ENCODE results near the gene RANGAP1.

RANGAP1 gene

DNA sequence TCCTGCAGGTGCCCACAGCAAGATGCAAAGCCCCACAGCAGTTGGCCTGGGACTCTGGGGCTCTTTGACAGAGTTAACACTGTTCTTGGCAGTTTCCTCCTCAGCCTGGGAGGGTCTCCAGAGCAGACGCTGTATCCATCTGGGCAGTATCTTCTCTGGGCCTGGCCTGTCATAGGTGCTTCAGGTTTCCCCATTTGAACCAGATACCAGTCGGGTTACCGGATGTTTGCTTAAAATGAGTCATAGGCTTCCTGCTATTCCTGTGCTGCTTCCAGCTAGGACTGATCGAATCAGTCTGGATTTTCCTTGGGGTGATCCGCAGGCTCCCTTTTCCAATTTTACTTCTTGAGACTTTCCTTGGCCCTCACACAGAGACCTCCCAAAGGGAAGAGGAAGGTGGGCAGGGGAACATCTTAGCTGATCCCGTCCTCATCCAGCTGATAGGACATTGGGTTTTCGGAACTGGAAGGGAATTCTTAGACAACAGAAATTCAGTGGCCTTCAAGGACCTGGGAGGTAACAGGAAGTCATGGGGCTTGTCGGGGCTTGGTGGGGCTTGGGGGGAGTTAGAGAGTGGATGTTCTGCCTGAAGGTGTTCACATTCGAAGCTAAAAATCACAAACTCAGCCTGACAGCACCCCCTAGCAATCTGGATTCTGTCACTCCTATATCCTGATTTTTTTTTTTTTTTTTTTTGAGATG lies 2.4 kb upstream of the RANGAP1 start:
- peak; percentile 79 for DNase-seq (ENCODE audit: low read depth)

DNA sequence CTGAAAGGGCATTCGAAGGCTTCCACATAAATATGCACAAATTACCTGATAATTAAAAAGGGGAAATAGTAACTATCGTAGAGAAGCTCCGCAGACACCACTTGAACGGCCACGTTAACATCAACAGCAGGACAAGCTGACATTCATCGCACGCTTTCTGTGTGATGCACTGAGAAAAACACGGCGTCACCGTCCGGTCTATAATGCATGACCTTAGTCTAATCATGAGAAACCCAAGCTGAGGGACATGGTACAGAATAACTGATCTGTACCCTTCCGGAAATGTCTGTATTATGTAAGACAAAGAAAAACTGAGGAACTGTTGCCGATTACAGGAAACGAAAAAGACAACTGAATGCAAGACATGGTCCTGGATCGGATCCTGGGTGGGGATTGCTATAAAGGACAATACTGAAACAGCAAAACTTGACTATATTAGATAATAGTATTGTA lies 678 bp upstream of the RANGAP1 start:
- no peak for DNase-seq (ENCODE audit: low read depth)
- peak overlapping the region; percentile 95 for H3K4me3 ChIP-seq (ENCODE audit: low read depth, low read length)
- TF ChIP-seq, protein P1, sequence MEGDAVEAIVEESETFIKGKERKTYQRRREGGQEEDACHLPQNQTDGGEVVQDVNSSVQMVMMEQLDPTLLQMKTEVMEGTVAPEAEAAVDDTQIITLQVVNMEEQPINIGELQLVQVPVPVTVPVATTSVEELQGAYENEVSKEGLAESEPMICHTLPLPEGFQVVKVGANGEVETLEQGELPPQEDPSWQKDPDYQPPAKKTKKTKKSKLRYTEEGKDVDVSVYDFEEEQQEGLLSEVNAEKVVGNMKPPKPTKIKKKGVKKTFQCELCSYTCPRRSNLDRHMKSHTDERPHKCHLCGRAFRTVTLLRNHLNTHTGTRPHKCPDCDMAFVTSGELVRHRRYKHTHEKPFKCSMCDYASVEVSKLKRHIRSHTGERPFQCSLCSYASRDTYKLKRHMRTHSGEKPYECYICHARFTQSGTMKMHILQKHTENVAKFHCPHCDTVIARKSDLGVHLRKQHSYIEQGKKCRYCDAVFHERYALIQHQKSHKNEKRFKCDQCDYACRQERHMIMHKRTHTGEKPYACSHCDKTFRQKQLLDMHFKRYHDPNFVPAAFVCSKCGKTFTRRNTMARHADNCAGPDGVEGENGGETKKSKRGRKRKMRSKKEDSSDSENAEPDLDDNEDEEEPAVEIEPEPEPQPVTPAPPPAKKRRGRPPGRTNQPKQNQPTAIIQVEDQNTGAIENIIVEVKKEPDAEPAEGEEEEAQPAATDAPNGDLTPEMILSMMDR (IDR thresholded peaks at IDR 0.05; ENCODE audit: control insufficient read depth, extremely low read depth, insufficient read depth), result no peak

More for the DNA sequence above, 2.4 kb upstream of the RANGAP1 start:
- H3K4me3 ChIP-seq (ENCODE audit: low read depth, low read length), result peak overlapping the region; percentile 27
- TF ChIP-seq, protein P1 (IDR thresholded peaks at IDR 0.05; ENCODE audit: control insufficient read depth, extremely low read depth, insufficient read depth), result no peak

DNA sequence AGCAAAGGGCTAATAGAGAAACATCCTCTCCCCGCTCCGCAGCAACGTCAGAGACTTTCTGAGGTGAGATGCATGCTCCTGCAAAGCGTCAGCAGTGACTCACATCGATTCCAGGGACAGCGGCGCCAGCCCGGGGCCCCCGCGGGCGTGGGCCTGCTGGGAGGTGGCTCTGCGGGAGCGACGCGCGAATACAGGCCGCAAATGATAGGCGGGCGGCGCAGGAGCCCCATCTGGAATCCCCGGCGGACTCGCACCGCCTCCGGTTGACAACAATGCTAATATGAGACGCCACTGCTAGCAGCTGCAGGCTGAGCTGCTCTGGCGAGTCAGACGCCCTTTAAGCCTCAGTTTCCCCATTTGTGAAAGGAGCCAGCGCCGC lies 557 bp downstream of the RANGAP1 start:
- peak overlapping the region; percentile 95 for H3K4me3 ChIP-seq (ENCODE audit: low read depth, low read length)
- TF ChIP-seq, protein P1 (IDR thresholded peaks at IDR 0.05; ENCODE audit: control insufficient read depth, extremely low read depth, insufficient read depth), result no peak
- DNase-seq (ENCODE audit: low read depth), result no peak

DNA sequence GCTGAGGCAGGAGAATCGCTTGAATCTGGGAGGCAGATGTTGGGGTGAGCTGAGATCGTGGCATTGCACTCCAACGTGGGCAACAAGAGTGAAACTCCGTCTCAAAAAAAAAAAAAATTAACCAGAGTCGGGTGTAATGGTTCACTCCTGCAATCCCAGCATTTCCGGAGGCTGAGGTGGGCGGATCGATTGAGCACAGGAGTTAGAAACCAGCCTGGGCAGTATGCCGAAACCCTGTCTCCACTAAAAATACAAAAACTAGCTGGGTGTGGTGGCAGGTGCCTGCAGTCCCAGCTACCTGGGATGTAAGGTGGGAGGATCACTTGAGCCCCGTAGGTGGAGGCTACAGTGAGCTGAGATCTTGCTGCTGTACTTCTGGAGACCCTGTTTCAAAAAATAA lies 1.5 kb downstream of the RANGAP1 start:
- TF ChIP-seq, protein P1 (IDR thresholded peaks at IDR 0.05; ENCODE audit: control insufficient read depth, extremely low read depth, insufficient read depth), result no peak
- DNase-seq (ENCODE audit: low read depth), result no peak
- peak overlapping the region; percentile 95 for H3K4me3 ChIP-seq (ENCODE audit: low read depth, low read length)

DNA sequence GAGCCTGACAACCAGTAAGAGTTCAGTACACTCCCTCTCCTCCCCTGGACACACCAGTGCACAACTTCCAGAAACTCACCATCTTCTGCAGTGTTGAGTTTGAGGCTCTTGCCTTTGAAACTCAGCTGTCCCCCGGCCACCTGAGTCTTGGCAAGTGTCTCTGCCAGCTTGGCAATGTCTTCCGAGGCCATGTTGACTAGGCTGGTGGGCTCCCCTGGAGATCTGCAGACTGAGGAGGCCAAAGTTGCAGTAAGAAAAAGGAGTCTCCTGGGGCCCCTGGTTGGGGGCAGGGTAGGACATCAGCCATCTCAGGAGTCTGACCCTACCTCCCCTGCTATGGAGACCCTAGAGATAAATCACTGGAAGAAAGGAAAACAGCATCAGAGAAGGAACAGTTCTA lies 5.1 kb downstream of the RANGAP1 start:
- TF ChIP-seq, protein P1 (IDR thresholded peaks at IDR 0.05; ENCODE audit: control insufficient read depth, extremely low read depth, insufficient read depth), result no peak
- no peak overlapping the region for H3K4me3 ChIP-seq (ENCODE audit: low read depth, low read length)
- DNase-seq (ENCODE audit: low read depth), result no peak

DNA sequence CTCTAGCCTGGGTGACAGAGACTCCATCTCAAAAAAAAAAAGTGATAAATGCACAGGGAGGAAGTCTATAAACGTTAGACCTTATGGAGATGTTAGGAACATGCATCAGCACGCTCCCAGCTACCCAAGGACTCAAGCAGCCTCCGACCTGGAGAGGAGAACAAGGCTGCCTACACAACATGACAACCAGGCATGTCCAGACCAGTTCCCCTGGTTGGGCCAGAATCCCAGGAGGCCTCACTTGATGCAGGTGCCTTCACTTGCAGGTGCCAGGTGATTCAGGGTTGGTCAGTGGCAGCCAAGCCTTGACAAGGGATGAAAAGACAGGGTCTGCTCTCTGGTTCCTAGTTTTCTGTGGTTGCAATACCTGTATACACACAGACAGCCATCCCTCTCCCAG lies 5.9 kb downstream of the RANGAP1 start:
- DNase-seq (ENCODE audit: low read depth), result no peak
- no peak overlapping the region for H3K4me3 ChIP-seq (ENCODE audit: low read depth, low read length)
- TF ChIP-seq, protein P1 (IDR thresholded peaks at IDR 0.05; ENCODE audit: control insufficient read depth, extremely low read depth, insufficient read depth), result no peak

DNA sequence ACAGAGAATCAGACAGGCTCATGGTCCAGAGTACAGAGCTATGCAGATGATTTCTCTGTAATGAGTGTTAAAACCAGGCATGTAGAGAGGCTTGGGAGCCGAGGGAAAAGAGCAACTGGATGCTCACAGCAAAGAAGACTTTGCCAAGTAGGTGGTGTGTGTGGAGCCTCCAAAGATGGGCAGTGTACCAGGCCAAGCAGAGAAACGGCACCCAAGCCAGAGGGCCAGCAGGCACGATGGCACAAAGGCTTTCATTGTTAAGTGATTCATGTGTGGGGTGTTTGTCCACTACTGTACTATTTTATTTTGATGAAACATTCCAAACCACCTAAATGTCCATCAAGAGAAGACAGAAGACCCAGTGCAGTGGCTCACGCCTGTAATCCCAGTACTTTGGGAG lies 11.1 kb downstream of the RANGAP1 start:
- TF ChIP-seq, protein P1 (IDR thresholded peaks at IDR 0.05; ENCODE audit: control insufficient read depth, extremely low read depth, insufficient read depth), result no peak
- no peak for DNase-seq (ENCODE audit: low read depth)
- no peak overlapping the region for H3K4me3 ChIP-seq (ENCODE audit: low read depth, low read length)

Measured in LNCaP clone FGC (cell line).